A673 (cell line): ENCODE data around the gene SETD4.

Experiments
- CTCF ChIP-seq: fragments of 300-800, 200-600 bp; sonication (generic); conservative IDR thresholded peaks from 2 replicates; pipeline ENCODE4 v1.5.1; 2017; ENCODE audit warnings: low read depth, mild to moderate bottlenecking, antibody characterized with exemption, low read length, moderate library complexity, mixed read lengths
- EZH2 ChIP-seq: fragments of 200-600 bp; sonication (generic); IDR thresholded peaks from 2 replicates; pipeline ENCODE4 v1.6.1; 2017; ENCODE audit warnings: borderline replicate concordance, low read depth, mild to moderate bottlenecking, mixed read lengths, antibody characterized with exemption, low read length; ENCODE audit not compliant: poor library complexity, severe bottlenecking

DNA sequence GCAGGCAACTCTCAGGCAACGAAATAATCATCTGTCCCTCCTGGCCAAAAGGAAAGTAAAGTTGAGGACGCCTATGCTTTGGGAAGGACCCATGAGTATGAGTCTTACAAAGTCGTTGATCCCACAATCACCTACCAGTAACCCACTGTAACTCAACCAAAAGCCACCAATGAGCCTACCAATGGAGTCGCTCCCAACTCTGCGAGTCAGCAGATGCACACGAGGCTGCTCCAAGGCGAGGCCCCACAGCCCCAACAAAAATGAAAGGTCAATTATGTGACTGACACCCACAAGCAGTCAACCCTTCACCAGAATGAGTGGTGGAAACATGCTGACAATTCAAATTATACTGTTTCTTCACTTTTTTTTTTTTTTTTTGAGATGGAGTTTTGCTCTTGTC is 12.0 kb downstream of the SETD4 start:
- TF ChIP-seq CTCF (no peak), EZH2 (no peak)
